NT2/D1 (cell line): ENCODE data around the gene SPOCK2.

Source experiments
- DNase-seq: peaks from one replicate; pipeline ENCODE4 v3.0.0-alpha.2; 2011; ENCODE audit warnings: low read depth, low spot score
- H3K27me3 ChIP-seq: 2 replicates; pipeline ENCODE4 v1.6.0; 2011; ENCODE audit warnings: mild to moderate bottlenecking; ENCODE audit not compliant: insufficient read length, insufficient read depth
- H3K36me3 ChIP-seq: 2 replicates; pipeline ENCODE4 v1.6.1; 2011; ENCODE audit warnings: mild to moderate bottlenecking, low read length, mixed read lengths; ENCODE audit not compliant: insufficient read depth, insufficient read length
- H3K4me1 ChIP-seq: 2 replicates; pipeline ENCODE4 v1.5.1; 2011; ENCODE audit not compliant: insufficient read depth, insufficient read length
- H3K4me3 ChIP-seq: 2 replicates; pipeline ENCODE4 v1.5.1; 2011; ENCODE audit warnings: low read depth; ENCODE audit not compliant: insufficient read length
- H3K9ac ChIP-seq: 2 replicates; pipeline ENCODE4 v1.6.0; 2011; ENCODE audit warnings: low read depth; ENCODE audit not compliant: insufficient read length
- H3K9me3 ChIP-seq: 2 replicates; pipeline ENCODE4 v1.5.1; 2011; ENCODE audit warnings: mild to moderate bottlenecking, low read length; ENCODE audit not compliant: insufficient read depth
- SUZ12 ChIP-seq: IDR thresholded peaks from 2 replicates; pipeline ENCODE4 v1.6.1; 2011; ENCODE audit not compliant: insufficient read length, insufficient read depth; ENCODE audit errors: extremely low read depth
- YY1 ChIP-seq: IDR thresholded peaks from 2 replicates; pipeline ENCODE4 v1.6.1; 2011; ENCODE audit not compliant: insufficient read length, insufficient read depth
- ZNF274 ChIP-seq: IDR thresholded peaks from 2 replicates; pipeline ENCODE4 v1.6.1; 2011; ENCODE audit warnings: mild to moderate bottlenecking, low read depth, low read length

SPOCK2 gene

GRCh38 chr10:72080042-72080975 is 8.0 kb downstream of the SPOCK2 start:
- Histone ChIP-seq H3K4me3 (no peak overlapping the region), H3K9ac (no peak overlapping the region), H3K9me3 (no peaks in the 10 kb centered on the region), H3K36me3 (no peaks in the 10 kb centered on the region), H3K4me1 (peaks cover 4% of the 10 kb centered on the region), H3K27me3 (peaks cover 18% of the 10 kb centered on the region)
- no peak for TF ChIP-seq SUZ12
- TF ChIP-seq ZNF274 = no peak
- TF ChIP-seq YY1 = no peak
- no peak for DNase-seq

- peaks cover 4% of the 10 kb centered on the region for H3K4me1 ChIP-seq
- peaks cover 8% of the 10 kb centered on the region for H3K27me3 ChIP-seq
- H3K36me3 ChIP-seq = no peaks in the 10 kb centered on the region
- no peaks in the 10 kb centered on the region for H3K9me3 ChIP-seq
- no peak for DNase-seq
- no peak overlapping the region for H3K9ac ChIP-seq
- H3K4me3 ChIP-seq = no peak overlapping the region
- TF ChIP-seq SUZ12 = no peak
- no peak for TF ChIP-seq ZNF274
- no peak for TF ChIP-seq YY1
Observed at GRCh38 chr10:72079356-72079755, 9.0 kb downstream of the SPOCK2 start.

GRCh38 chr10:72077275-72077990 is 10.9 kb downstream of the SPOCK2 start:
- H3K9me3 ChIP-seq = no peaks in the 10 kb centered on the region
- no peaks in the 10 kb centered on the region for H3K36me3 ChIP-seq
- DNase-seq = no peak
- H3K4me1 ChIP-seq = peaks cover 4% of the 10 kb centered on the region
- no peaks in the 10 kb centered on the region for H3K27me3 ChIP-seq
- H3K9ac ChIP-seq = no peak overlapping the region
- TF ChIP-seq SUZ12 = no peak
- TF ChIP-seq YY1 = no peak
- TF ChIP-seq ZNF274 = no peak
- no peak overlapping the region for H3K4me3 ChIP-seq

- H3K9me3 ChIP-seq = no peaks in the 10 kb centered on the region
- no peak overlapping the region for H3K9ac ChIP-seq
- H3K36me3 ChIP-seq = no peaks in the 10 kb centered on the region
- no peak overlapping the region for H3K4me3 ChIP-seq
- TF ChIP-seq YY1 (no peak), SUZ12 (no peak), ZNF274 (no peak)
- H3K27me3 ChIP-seq = no peaks in the 10 kb centered on the region
- no peak for DNase-seq
- H3K4me1 ChIP-seq = peaks cover 4% of the 10 kb centered on the region
Observed at GRCh38 chr10:72076756-72077155, 11.6 kb downstream of the SPOCK2 start.

GRCh38 chr10:72075376-72076115 is 12.8 kb downstream of the SPOCK2 start:
- no peaks in the 10 kb centered on the region for H3K9me3 ChIP-seq
- DNase-seq = no peak
- no peak overlapping the region for H3K9ac ChIP-seq
- H3K27me3 ChIP-seq = no peaks in the 10 kb centered on the region
- H3K4me1 ChIP-seq = peaks cover 4% of the 10 kb centered on the region
- H3K36me3 ChIP-seq = no peaks in the 10 kb centered on the region
- no peak overlapping the region for H3K4me3 ChIP-seq
- TF ChIP-seq SUZ12 = no peak
- TF ChIP-seq ZNF274 = no peak
- no peak for TF ChIP-seq YY1

- peaks cover 8% of the 10 kb centered on the region for H3K4me1 ChIP-seq
- TF ChIP-seq SUZ12 = no peak
- no peak overlapping the region for H3K9ac ChIP-seq
- no peaks in the 10 kb centered on the region for H3K27me3 ChIP-seq
- DNase-seq = no peak
- no peaks in the 10 kb centered on the region for H3K36me3 ChIP-seq
- no peaks in the 10 kb centered on the region for H3K9me3 ChIP-seq
- H3K4me3 ChIP-seq = no peak overlapping the region
Observed at GRCh38 chr10:72074574-72075375, 13.6 kb downstream of the SPOCK2 start.
